Osteocyte (in vitro differentiated cells): Measurements from ENCODE around the gene TECR. TPM values are rescaled to one million over a fixed set of nuclear protein-coding genes. Genes with fewer than 3 reads are reported as not detected.
A peak's percentile ranks its signal among the peaks of the same experiment; 100 is the strongest.

Experiments used
- DNase-seq: peaks from one replicate; pipeline ENCODE4 v3.0.0; 2021; ENCODE audit warnings: mixed read lengths; ENCODE audit not compliant: unreplicated experiment; ENCODE audit errors: extremely low spot score
- H3K27ac Mint-ChIP-seq: one replicate; pipeline ENCODE4 v1.8.0; 2021; ENCODE audit warnings: mild to moderate bottlenecking, mixed read lengths; ENCODE audit not compliant: unreplicated experiment
- H3K27me3 Mint-ChIP-seq: one replicate; pipeline ENCODE4 v1.8.0; 2021; ENCODE audit warnings: mixed read lengths; ENCODE audit not compliant: unreplicated experiment
- H3K36me3 Mint-ChIP-seq: one replicate; pipeline ENCODE4 v1.8.0; 2021; ENCODE audit warnings: mixed read lengths; ENCODE audit not compliant: unreplicated experiment
- H3K4me1 Mint-ChIP-seq: one replicate; pipeline ENCODE4 v1.8.0; 2021; ENCODE audit warnings: mixed read lengths; ENCODE audit not compliant: unreplicated experiment
- H3K4me3 Mint-ChIP-seq: one replicate; pipeline ENCODE4 v1.8.0; 2021; ENCODE audit warnings: mild to moderate bottlenecking, moderate library complexity, mixed read lengths; ENCODE audit not compliant: unreplicated experiment
- H3K9me3 Mint-ChIP-seq: one replicate; pipeline ENCODE4 v1.8.0; 2021; ENCODE audit warnings: mixed read lengths; ENCODE audit not compliant: unreplicated experiment
- total RNA-seq: library from RNA; stranded (reverse); gene quantifications from 2 replicates; pipeline ENCODE4 v1.2.1, GENCODE V29; 2021
- TF ChIP-seq, protein P1 (sequence below): fragments of 200-600 bp; sonication (generic); IDR thresholded peaks from 2 replicates; pipeline ENCODE4 v1.5.0; 2021; ENCODE audit warnings: antibody characterized with exemption, mild to moderate bottlenecking, moderate library complexity

TECR gene
- total RNA-seq, 1 donor from 2014 or later: 136 TPM

DNA sequence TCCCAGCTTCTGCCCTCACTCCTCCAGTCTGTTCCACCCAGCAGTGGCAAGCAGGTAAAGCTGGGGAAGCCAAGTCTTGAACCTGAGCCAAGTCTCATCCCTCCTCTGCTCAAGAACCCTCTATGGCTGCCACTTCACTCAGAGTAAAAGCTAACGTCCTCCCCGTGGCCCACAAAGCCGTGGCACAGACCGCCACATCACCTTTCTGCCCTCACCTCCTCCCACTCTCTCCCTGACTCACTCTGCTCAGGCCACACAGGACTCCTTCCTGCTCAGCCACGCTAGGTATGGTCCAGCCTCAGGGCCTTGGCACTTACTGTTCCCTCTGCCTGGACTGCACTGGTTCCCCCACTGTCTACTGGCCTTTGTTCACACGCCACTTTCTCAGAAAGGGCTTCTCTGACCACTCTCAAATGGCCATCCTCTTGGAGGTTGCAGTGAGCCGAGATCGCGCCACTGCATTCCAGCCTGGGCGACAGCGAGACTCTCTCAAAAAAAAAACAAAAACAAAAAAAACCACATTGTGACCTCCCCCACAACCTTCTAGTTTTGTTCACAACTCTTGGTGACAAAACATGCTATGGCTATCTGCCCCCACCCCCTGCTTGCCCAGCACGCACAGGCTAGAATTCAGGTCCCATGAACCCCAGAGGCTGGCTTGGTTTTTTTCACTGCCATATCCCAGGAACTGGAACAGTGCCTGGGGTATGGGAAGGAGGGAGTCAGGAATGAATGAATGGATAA, 26.7 kb downstream of the TECR start:
- Mint-ChIP-seq H3K27ac (peak overlapping the region; percentile 89), H3K27me3 (no peaks in the 10 kb centered on the region), H3K4me1 (peaks cover 56% of the 10 kb centered on the region), H3K36me3 (no peaks in the 10 kb centered on the region), H3K4me3 (no peak overlapping the region), H3K9me3 (no peaks in the 10 kb centered on the region)
- DNase-seq: no peak
- TF ChIP-seq, protein P1, sequence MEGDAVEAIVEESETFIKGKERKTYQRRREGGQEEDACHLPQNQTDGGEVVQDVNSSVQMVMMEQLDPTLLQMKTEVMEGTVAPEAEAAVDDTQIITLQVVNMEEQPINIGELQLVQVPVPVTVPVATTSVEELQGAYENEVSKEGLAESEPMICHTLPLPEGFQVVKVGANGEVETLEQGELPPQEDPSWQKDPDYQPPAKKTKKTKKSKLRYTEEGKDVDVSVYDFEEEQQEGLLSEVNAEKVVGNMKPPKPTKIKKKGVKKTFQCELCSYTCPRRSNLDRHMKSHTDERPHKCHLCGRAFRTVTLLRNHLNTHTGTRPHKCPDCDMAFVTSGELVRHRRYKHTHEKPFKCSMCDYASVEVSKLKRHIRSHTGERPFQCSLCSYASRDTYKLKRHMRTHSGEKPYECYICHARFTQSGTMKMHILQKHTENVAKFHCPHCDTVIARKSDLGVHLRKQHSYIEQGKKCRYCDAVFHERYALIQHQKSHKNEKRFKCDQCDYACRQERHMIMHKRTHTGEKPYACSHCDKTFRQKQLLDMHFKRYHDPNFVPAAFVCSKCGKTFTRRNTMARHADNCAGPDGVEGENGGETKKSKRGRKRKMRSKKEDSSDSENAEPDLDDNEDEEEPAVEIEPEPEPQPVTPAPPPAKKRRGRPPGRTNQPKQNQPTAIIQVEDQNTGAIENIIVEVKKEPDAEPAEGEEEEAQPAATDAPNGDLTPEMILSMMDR: no peak

DNA sequence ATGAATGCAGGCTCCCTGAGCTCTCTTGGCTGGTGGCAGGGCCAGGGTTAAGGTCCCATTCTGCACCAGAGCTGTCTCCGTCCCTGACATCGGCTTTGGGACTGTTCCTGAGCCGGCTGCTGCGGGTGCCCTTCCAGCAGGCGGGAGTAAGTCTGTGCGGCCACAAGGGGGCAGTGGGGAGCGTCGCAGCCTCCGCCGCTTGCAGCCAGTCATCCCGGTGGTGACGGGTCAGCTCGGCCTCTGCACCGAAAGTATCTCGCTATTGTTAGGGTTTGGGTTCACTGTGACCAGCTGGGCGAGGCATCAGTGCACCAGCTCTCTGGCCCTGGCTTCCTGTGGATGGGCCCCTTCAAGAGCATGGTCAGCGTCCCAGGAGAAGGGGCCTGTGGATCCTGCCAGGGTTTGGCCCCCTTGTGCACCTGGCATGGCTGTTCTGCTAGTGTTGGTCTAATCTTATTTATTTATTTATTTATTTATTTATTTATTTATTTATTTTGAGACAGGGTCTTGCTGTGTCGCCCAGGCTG, 27.3 kb downstream of the TECR start:
- TF ChIP-seq, protein P1: peak; percentile 97
- no peak overlapping the region for H3K4me3 Mint-ChIP-seq
- no peaks in the 10 kb centered on the region for H3K27me3 Mint-ChIP-seq
- no peaks in the 10 kb centered on the region for H3K36me3 Mint-ChIP-seq
- no peaks in the 10 kb centered on the region for H3K9me3 Mint-ChIP-seq
- peak overlapping the region; percentile 89 for H3K27ac Mint-ChIP-seq
- peak; percentile 91 for DNase-seq
- peaks cover 54% of the 10 kb centered on the region for H3K4me1 Mint-ChIP-seq

DNA sequence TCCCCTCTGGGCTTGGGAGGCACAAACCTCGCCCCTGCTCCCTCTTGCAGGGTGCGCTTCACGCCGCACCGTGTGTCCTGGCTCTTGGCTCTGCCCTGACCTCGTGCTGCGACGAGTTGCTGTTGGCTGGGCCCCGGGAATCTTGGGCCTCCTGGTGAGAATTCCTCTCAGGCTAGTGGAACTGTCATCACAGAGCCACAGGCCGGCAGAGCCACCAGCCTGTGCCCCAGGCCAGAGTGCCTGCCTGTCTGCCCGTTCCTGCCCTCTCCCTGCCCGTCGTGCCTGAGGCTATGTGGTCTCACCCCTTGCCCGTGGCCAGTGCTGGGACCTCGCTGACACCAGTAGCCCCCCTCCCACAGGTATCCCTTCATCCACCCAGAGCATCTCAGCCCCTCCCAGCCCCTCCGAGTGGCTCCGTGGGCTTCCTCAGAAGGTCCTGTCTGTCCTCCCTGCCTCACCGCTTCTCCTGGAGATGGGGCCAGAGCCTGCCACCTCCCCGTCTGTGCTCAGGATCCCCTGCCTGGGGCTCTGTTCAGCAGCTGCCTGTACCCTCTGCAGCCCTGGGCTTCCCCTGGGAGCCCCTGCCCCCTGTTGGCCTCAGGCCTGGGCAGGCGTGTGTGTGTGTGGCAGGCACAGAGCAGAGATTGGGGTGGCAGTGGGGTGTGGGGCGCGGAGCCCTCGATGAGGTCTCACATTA, 29.1 kb downstream of the TECR start:
- no peaks in the 10 kb centered on the region for H3K36me3 Mint-ChIP-seq
- H3K4me1 Mint-ChIP-seq: peaks cover 54% of the 10 kb centered on the region
- no peak for DNase-seq

DNA sequence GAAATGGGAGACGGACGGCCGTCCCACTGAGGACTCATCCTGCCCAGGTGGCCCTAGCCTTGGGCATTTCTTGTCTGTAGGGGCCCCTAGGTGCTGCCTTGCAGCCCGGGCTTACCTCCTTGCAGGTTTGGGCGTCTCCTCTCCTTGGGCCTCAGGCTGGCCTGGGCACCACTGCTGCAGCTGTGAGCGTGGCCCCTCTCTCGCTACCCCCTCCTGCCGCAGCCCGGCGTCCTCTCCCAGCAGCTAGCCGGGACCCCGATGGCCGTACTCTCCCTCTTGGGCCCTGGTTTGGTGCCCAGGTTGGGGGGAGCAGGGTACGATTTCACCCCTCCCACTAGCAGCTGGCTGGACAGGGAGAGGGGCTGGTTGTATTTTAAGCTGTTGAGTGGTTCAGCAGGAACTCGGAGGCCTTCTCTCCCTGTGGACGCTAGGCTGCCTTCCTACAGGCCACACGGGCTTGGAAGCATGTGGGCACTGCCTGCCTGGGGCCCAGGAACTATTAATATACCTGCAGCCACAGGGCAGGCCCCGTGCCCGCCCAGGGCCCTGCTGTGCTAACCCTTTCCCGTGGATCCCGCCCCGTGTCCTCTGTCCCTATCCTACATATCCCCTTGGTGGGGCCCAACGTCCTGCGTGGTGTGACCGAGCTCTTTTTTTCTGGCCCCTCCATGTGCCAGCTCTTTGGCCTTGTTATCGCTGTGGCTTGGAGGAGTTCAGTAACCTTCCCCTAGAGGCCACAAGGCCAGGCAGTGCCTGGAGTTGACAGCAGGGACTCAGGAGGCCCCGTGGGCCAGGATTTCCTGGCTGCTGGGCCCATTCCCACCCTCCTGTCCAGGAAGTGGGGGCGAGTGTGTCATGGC, 30.8 kb downstream of the TECR start:
- Mint-ChIP-seq H3K4me3 (no peak overlapping the region), H3K36me3 (peaks cover 1% of the 10 kb centered on the region), H3K4me1 (peaks cover 47% of the 10 kb centered on the region), H3K27me3 (no peaks in the 10 kb centered on the region), H3K9me3 (no peaks in the 10 kb centered on the region), H3K27ac (peak overlapping the region; percentile 91)
- TF ChIP-seq, protein P1: no peak
- DNase-seq: no peak

More for the DNA sequence above, 29.1 kb downstream of the TECR start:
- H3K4me3 Mint-ChIP-seq: peak overlapping the region; percentile 18
- peak overlapping the region; percentile 70 for H3K27ac Mint-ChIP-seq
- TF ChIP-seq, protein P1: no peak
- no peaks in the 10 kb centered on the region for H3K9me3 Mint-ChIP-seq
- H3K27me3 Mint-ChIP-seq: no peaks in the 10 kb centered on the region
